Thyroid gland (tissue), 4 donors: Measurements from ENCODE around the gene MOCS2.
A peak's percentile ranks its signal among the peaks of the same experiment; 100 is the strongest.

Source experiments
- CTCF ChIP-seq, 6 experiments: fragments of 200-600 bp in 3 of 6; fragments of 450-650 bp in 3 of 6; sonication (generic) in 3 of 6; IDR thresholded peaks; one replicate each; pipeline ENCODE4 v1.5.1; 2016 to 2019; ENCODE audit warnings: antibody characterized with exemption in 6 of 6, mild to moderate bottlenecking in 2 of 6, inconsistent platforms in 1 of 6, moderate library complexity in 1 of 6
- POLR2A ChIP-seq, 2 donors: fragments of 450-650 bp; IDR thresholded peaks; one replicate each; pipeline ENCODE4 v1.6.1; 2017; ENCODE audit warnings: antibody characterized with exemption in 2 of 2, mild to moderate bottlenecking in 2 of 2, moderate library complexity in 1 of 2

GRCh38 chr5:53109443-53110127 is at the start of gene MOCS2:
- no peak for TF ChIP-seq CTCF (IDR thresholded peaks at IDR 0.05)
- TF ChIP-seq POLR2A (IDR thresholded peaks at IDR 0.05): peak in 1 of 2 donors; percentile 93
